NCI-H345 (cell line): ENCODE results near the gene MICU2.
A peak's percentile ranks its signal among the peaks of the same experiment; 100 is the strongest.

Experiments used
- DNase-seq: peaks from one replicate; lab custom pipeline; 2025; lab: John Stamatoyannopoulos, UW

The MICU2 gene

GRCh38 chr13:21603531-21604448 lies at the start of gene MICU2:
TSS of gene MICU2 (minus strand) at chr13:21604170. CDS start at chr13:21604148, 22 bp downstream.
- DNase-seq: peak; percentile 90

DNA sequence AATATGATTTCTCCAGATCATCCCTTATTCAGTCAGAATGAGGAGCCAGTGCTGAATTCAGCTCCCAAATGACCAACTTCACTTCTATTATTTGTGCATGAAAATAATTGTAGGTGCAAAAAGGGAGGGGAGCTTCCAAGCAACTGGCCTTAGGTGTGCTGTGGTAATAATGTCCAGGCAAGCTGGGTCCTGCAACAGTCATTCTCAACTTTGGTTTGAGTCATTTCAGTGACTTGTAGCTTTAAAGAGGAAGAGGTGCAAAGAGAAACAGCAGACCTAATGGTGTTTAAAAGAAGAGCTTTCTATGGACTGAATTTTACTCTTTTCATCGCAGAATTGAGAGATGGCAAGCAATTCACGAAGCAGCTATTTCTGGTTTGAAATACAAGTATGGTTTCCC lies 37.7 kb upstream of the MICU2 start:
- no peak for DNase-seq

DNA sequence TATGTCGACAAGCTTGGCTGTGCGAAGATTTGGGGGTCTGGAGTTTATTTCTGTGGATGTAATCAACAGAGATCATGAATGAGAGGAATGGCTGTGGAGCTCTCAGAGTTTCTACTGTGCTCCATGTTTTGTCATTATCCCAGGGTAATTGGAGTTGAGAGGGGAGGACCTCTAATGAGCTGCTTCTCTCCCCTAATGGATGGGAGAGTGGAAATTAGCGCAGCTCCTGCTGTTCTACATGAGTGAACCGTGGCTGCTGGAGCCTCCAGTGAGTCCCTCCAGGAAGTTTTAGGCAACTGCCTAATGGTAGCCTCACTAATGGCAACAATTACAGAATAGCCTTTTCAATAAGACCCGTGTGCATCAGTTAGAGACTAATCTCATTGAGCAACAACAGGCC lies 35.6 kb upstream of the MICU2 start:
- DNase-seq: peak; percentile 9

DNA sequence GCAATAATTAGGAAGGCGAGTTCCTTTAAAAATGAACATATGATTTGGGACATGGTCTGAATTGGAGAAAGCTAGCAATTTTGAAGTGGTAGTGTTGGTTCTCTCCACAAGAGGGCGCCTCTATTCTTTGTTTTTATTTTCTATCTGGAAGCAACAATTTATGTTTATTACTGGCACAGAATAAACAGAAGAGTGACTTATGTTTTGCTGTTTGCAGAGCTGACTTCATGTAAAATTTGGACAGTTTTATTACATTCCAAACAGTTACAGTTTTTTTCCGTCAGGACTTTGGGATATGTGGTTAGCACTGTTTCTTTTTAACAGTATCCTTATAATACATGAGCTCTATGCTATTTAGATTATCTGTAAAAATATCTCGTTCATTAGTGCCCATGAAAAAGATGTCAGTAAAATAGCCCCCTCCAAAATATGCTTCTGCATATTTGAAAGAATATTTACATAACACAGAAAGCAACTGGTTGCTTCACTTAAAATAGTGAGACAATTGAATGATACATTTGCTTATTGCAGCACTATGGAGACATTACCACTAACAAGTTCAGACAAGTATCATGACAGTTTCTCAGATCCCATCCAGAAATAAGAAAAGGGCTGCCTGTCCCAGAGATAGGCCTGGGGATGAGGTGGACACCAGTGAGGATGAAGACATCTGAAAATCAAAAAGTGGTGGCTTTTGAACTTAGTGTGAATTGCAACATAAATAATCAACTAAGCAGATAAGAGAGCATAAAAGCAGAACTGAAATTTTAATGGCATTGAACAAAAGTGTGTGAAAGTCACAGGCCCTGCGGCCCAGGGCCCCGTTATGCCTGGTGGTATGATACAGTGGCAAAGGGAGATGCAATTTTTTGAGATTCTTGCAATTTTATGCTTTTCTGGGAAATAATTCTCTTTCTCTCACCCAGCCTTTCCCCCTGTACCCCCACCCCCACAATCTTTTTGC lies 34.6 kb upstream of the MICU2 start:
- DNase-seq: peak; percentile 43

GRCh38 chr13:21637296-21637695 lies 33.3 kb upstream of the MICU2 start:
- DNase-seq: peak; percentile 91

- DNase-seq: no peak
Observed at GRCh38 chr13:21636656-21637055, 32.7 kb upstream of the MICU2 start.

DNA sequence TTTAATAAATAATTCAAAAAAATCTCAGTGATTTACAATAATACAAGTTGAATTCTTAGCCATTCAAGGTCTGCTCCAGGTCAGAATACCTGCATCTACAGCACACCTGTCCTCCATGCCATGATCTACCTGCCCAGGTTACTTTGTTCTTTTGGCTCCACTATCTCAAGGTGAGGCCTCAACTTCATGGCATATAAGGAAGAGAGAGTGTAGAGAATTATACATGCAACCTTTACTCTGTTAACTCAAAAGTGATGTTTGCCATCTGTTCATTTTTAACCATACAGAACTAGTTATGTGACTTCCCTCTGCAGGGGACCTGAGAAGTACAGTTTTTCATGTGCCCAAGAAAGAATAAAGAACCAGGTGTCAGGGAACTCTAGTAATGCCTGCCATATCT lies 28.2 kb upstream of the MICU2 start:
- DNase-seq: no peak

GRCh38 chr13:21625366-21625765 lies 21.4 kb upstream of the MICU2 start:
- peak; percentile 53 for DNase-seq

GRCh38 chr13:21620861-21621260 lies 16.9 kb upstream of the MICU2 start:
- DNase-seq: no peak

DNA sequence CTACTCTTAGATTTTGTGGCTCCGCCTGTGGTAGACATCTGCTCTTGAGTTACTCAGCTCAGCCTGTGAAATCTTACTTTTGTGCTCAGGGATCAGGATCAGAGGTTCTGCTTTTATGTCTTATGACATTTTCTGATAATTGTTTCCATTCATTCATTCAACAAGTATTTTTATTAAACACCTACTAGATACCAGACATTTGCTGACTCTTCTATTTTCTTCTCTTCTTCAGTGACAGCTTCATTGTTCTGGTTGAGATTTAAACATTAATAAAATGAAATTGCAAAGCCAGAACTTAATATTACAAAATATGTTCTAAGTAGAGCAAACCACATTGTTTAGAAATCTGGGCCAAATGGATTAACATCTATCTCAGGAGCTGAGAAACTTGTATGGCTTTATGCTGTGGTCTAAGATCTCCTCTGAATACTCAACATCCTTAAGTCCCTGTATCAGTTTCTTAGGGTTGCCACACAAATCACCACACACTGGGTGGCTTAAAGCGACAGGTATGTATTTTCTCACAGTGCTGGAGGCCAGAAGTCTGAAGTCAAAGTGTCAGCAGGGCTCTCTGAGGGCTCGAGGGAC lies 15.8 kb upstream of the MICU2 start:
- no peak for DNase-seq

- no peak for DNase-seq
Observed at GRCh38 chr13:21616880-21617279, 12.9 kb upstream of the MICU2 start.

GRCh38 chr13:21616205-21616866 lies 12.4 kb upstream of the MICU2 start:
- no peak for DNase-seq

DNA sequence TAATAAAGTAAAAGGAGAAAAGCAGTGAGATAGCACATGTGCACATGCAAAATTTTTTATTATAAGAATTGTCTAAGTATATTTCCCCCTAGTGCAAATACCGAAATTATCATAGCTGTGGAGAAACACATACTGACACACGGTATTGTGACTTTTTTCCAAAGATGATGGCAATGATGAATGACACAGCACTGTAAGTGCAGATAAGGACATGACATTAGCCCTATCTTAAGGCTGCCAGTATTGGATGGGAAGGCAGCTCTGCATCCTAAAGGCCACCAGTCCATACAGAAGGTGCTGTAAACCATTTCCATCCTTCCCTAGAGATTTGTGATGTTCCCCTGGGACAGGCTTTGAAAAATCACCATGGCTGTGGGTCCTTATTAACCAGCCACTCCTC lies 11.5 kb upstream of the MICU2 start:
- DNase-seq: no peak

GRCh38 chr13:21613791-21614190 lies 9.8 kb upstream of the MICU2 start:
- no peak for DNase-seq

- DNase-seq: no peak
Observed at GRCh38 chr13:21611385-21611784, 7.4 kb upstream of the MICU2 start.

- no peak for DNase-seq
Observed at GRCh38 chr13:21610687-21611086, 6.7 kb upstream of the MICU2 start.

DNA sequence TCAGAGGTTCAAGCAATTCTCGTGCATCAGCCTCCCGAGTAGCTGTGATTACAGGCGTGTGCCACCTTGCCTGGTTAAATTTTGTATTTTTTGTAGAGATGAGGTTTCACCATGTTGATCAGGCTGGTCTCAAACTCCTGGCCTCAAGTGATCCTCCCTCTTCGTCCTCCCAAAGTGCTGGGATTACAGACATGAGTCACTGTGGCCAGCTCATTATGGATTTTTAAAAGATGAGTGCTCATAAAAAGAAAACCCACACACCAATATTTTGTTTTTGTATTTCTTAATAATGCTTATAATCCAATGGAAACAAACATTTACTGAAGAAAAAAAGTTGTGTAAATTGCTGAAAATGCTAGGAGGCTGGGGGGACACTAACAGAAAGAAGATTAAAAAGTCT lies 5.0 kb upstream of the MICU2 start:
- no peak for DNase-seq

DNA sequence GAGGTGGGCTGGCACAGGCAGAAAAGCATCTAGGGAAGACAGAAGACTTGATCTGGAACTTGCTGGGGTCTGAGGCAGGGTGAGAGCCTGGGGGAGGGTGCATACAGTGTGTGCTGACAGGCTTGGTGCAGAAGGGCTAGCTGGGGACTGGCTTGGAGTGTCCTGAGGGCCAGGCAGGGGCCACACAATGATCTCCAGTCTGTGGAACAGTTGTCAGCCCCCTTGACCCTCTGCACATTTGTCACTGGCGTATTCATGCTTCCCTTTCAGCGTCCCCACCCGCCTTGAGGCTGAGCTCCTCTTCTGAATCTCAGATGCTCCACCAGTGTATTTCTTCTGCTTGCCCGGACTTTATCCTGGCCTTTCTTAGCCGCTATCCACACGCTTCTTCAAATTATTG lies 2.8 kb upstream of the MICU2 start:
- no peak for DNase-seq

GRCh38 chr13:21606251-21606650 lies 2.3 kb upstream of the MICU2 start:
- DNase-seq: no peak

DNA sequence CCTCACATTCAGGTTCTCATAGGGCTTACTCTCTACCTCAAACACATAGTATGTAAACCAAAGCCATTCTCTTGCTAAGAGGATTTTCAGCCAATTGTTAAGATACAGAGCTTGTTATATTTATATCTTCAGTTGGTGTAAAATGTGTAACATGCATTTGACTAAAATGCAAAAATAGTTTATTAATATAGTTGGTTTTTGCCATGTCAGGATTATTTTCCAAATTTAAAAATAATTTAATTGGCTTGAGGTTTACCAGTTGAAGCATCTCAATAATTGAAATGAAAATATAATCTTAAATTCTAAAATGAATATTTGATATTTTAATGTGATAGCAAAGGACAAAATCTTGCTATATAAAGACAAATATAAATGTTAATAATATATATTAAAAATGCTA lies 7.2 kb downstream of the MICU2 start:
- no peak for DNase-seq

DNA sequence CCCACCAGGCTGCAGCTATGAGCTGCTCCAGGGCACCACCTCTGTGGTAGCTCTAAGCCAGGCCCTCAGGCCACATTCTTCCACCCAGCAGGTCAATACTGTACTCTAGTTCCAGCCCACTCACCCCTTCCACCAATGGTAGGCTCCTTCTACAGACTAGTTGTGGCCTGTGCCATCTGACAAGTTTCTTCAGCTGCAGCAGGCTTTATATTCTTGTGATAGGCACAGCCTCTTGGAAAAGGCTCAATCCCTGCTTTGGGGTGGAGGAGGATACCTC lies 8.5 kb downstream of the MICU2 start:
- DNase-seq: no peak
